Activated CD8-positive, alpha-beta memory T cell treated with anti-CD3 and anti-CD28 coated beads for 48 hours (primary cell): ENCODE measurements around the gene PRLR.
A peak's percentile ranks its signal among the peaks of the same experiment; 100 is the strongest.

Experiments
- DNase-seq, 3 experiments: peaks; one replicate each; pipeline ENCODE4 v3.0.0-alpha.2; 2020; ENCODE audit warnings: low read depth in 2 of 3, low spot score in 2 of 3

The PRLR gene

GRCh38 chr5:35009657-35010056 is 220.6 kb downstream of the PRLR start:
- DNase-seq: no peak

GRCh38 chr5:35009019-35009418 is 221.3 kb downstream of the PRLR start:
- DNase-seq: no peak

GRCh38 chr5:35004771-35005170 is 225.5 kb downstream of the PRLR start:
- DNase-seq: no peak

GRCh38 chr5:35004200-35004599 is 226.1 kb downstream of the PRLR start:
- no peak for DNase-seq

GRCh38 chr5:35003018-35003957 is 227.0 kb downstream of the PRLR start:
- peak; percentile 13 to 51 (median 34) for DNase-seq

GRCh38 chr5:35002459-35002858 is 227.8 kb downstream of the PRLR start:
- DNase-seq: no peak

- no peak for DNase-seq
Observed at GRCh38 chr5:35001842-35002241, 228.4 kb downstream of the PRLR start.
